Fibroblast of villous mesenchyme (primary cell): Measurements from ENCODE around the gene LONP1. TPM values are rescaled to one million over a fixed set of nuclear protein-coding genes. Genes with fewer than 3 reads are reported as not detected.

Experiments
- DNase-seq: peaks from one replicate; pipeline ENCODE4 v3.0.0-alpha.2; 2010; ENCODE audit warnings: low read depth
- H3K4me3 ChIP-seq: 2 replicates; pipeline ENCODE4 v1.5.1; 2011; ENCODE audit warnings: low read depth, mild to moderate bottlenecking, low read length
- total RNA-seq: library from RNA; depleted of rRNA; stranded (reverse); fragments of >200 nt; gene quantifications from 2 replicates; pipeline ENCODE4 v1.2.3, GENCODE V29; 2012
- TF ChIP-seq, protein P1 (sequence below): IDR thresholded peaks from 2 replicates; pipeline ENCODE4 v1.5.1; 2012; ENCODE audit warnings: low read depth, mild to moderate bottlenecking, low read length; ENCODE audit not compliant: insufficient read depth

The LONP1 gene
- total RNA-seq, 1 donor: 65.2 TPM

- no peak for DNase-seq
- no peak overlapping the region for H3K4me3 ChIP-seq
- TF ChIP-seq, protein P1, sequence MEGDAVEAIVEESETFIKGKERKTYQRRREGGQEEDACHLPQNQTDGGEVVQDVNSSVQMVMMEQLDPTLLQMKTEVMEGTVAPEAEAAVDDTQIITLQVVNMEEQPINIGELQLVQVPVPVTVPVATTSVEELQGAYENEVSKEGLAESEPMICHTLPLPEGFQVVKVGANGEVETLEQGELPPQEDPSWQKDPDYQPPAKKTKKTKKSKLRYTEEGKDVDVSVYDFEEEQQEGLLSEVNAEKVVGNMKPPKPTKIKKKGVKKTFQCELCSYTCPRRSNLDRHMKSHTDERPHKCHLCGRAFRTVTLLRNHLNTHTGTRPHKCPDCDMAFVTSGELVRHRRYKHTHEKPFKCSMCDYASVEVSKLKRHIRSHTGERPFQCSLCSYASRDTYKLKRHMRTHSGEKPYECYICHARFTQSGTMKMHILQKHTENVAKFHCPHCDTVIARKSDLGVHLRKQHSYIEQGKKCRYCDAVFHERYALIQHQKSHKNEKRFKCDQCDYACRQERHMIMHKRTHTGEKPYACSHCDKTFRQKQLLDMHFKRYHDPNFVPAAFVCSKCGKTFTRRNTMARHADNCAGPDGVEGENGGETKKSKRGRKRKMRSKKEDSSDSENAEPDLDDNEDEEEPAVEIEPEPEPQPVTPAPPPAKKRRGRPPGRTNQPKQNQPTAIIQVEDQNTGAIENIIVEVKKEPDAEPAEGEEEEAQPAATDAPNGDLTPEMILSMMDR: no peak
Observed at GRCh38 chr19:5667751-5668271, 52.1 kb downstream of the LONP1 start.

GRCh38 chr19:5666921-5667610 is 52.9 kb downstream of the LONP1 start:
- no peak overlapping the region for H3K4me3 ChIP-seq
- TF ChIP-seq, protein P1: no peak
- no peak for DNase-seq

DNA sequence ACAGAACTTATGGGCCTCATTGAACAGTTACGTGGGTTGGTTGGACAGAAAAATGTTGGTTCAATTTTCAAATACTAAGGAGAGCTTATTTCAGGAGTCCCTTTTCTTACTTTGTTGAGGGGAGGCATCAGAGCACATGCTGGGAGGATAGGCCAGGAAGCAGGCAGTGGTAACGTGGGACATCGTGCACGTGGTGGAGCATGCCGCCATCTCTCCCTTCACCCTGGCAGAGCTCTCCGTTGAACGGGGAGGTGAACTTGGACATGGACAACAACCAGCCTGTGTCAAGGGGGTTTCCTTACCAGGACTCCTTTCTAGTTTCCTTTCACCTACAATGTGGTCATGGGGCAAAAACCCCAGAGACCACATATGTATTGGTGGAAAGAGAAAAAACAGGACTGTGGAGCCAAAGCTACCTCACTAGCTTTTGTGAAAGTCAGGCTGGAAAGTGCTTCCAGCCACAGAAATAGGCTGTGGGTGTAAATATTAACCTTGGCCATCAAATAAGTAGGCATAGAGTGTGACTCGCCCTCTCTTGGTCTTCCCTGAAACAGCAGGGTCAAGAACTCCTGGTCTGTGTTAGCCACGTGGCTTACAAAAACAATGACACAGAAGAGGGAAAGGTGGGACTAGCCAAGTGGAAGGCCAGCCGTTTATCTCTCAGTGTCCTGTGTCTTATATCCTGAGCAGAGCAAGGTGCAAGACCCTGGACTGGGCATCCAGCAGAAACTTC is 54.0 kb downstream of the LONP1 start:
- peak; percentile 53 for DNase-seq
- TF ChIP-seq, protein P1: peak; percentile 19
- H3K4me3 ChIP-seq: no peak overlapping the region

GRCh38 chr19:5664515-5664914 is 55.4 kb downstream of the LONP1 start:
- DNase-seq: no peak
- no peak overlapping the region for H3K4me3 ChIP-seq
- TF ChIP-seq, protein P1: no peak

- TF ChIP-seq, protein P1: no peak
- no peak for DNase-seq
- H3K4me3 ChIP-seq: no peak overlapping the region
Observed at GRCh38 chr19:5663904-5664303, 56.0 kb downstream of the LONP1 start.

- no peak for DNase-seq
- TF ChIP-seq, protein P1: no peak
Observed at GRCh38 chr19:5661483-5661882, 58.5 kb downstream of the LONP1 start.

More at GRCh38 chr19:5661483-5661882, 58.5 kb downstream of the LONP1 start:
- H3K4me3 ChIP-seq: no peak overlapping the region
